ENCODE measurements around the gene WDR19.

GRCh38 chr4:39228377-39228776 lies 46.0 kb downstream of the WDR19 start:
- TF ChIP-seq EZH2 (IDR thresholded peaks at IDR 0.05; ENCODE audit: low read length, missing control alignments) (no peak), CTCF (conservative IDR thresholded peaks at IDR 0.05 in 1 of 2, IDR thresholded peaks at IDR 0.05 in 1 of 2; ENCODE audit: low read depth in 1 of 2, low read length in 2 of 2) (no peak)

All from fibroblast of lung (primary cell).